ENCODE data around the gene CAMK2N1. TPM values are rescaled to one million over a fixed set of nuclear protein-coding genes. Genes with fewer than 3 reads are reported as not detected.
"Not testable (repeated sequence)": the region's sequence is repeated elsewhere in the genome, so short reads cannot be mapped to it uniquely, and the experiment has no call there.

Gene CAMK2N1
- total and polyA plus RNA-seq, 11 donors: 3.8 to 10.0 (median 6.8) TPM

- intact Hi-C loops (cut with DNase I): loop anchor here (1.0 to 10.0 kb wide), 9 partner anchors 53 to 213 kb away; partner anchors contain the start of genes PINK1 (in 6 of the 10) and SH2D5 (in 4 of the 10)
- peak overlapping the region in 3 of 12 donors; percentile 24 to 33 (median 29) for H3K4me3 ChIP-seq
Observed at GRCh38 chr1:20521960-20522861, 36.2 kb upstream of the CAMK2N1 start.

GRCh38 chr1:20519609-20520262 lies 33.7 kb upstream of the CAMK2N1 start:
- WGBS, 4 donors: 52 to 65% (median 56%) methylated on average over 7 of the region's 7 CpGs
- not testable (repeated sequence) for ATAC-seq

More at GRCh38 chr1:20521960-20522861, 36.2 kb upstream of the CAMK2N1 start:
- Histone ChIP-seq H3K36me3 (no peaks in the 10 kb centered on the region), H3K4me1 (peaks cover 0 to 7% (median 0%) of the 10 kb centered on the region in 12 donors), H3K9me3 (no peaks in the 10 kb centered on the region), H3K27ac (no peak overlapping the region), H3K27me3 (no peaks in the 10 kb centered on the region)
- TF ChIP-seq POLR2A (IDR thresholded peaks at IDR 0.05): no peak
- peak; percentile 76 to 94 (median 90) for TF ChIP-seq CTCF (IDR thresholded peaks at IDR 0.05)
- WGBS, 4 donors: 8 to 18% (median 17%) methylated on average over 17 of the region's 17 CpGs
- peak; percentile 37 to 79 (median 75) for ATAC-seq
- peak; percentile 68 to 79 (median 70) for DNase-seq

GRCh38 chr1:20511518-20512428 lies 25.8 kb upstream of the CAMK2N1 start:
- Histone ChIP-seq H3K9me3 (no peaks in the 10 kb centered on the region), H3K27me3 (peaks cover 0 to 6% (median 0%) of the 10 kb centered on the region in 9 donors), H3K36me3 (no peaks in the 10 kb centered on the region), H3K27ac (no peak overlapping the region), H3K4me3 (no peak overlapping the region), H3K4me1 (peaks cover 0 to 12% (median 8%) of the 10 kb centered on the region in 12 donors)
- TF ChIP-seq CTCF (IDR thresholded peaks at IDR 0.05) (no peak), POLR2A (IDR thresholded peaks at IDR 0.05) (no peak)
- intact Hi-C loops (cut with DNase I): loop anchor here in 1 of 10 donors (10.0 kb wide), 1 partner anchor 213 kb away; no protein-coding TSS in a partner anchor
- ATAC-seq: no peak
- 49 to 57% (median 56%) methylated on average over 6 of the region's 6 CpGs for WGBS, 4 donors
- DNase-seq: no peak

More at GRCh38 chr1:20519609-20520262, 33.7 kb upstream of the CAMK2N1 start:
- not testable (repeated sequence) for H3K27me3 ChIP-seq, H3K27ac ChIP-seq, H3K4me3 ChIP-seq, H3K4me1 ChIP-seq, H3K9me3 ChIP-seq, DNase-seq, H3K36me3 ChIP-seq
- intact Hi-C loops (cut with DNase I): loop anchor here in 7 of 10 donors (5.0 to 10.0 kb wide), 6 partner anchors 55 to 215 kb away; partner anchors contain the start of genes SH2D5 (in 4 of the 7) and PINK1 (in 2 of the 7)

GRCh38 chr1:20508411-20508771 lies 22.4 kb upstream of the CAMK2N1 start:
- peaks cover 0 to 45% (median 35%) of the 10 kb centered on the region in 12 donors for H3K4me1 ChIP-seq
- H3K9me3 ChIP-seq: no peaks in the 10 kb centered on the region
- H3K4me3 ChIP-seq: peak overlapping the region; percentile 72 to 95 (median 84)
- ATAC-seq (no peak), DNase-seq (no peak)
- intact Hi-C loops (cut with DNase I): loop anchor here in 1 of 10 donors (5.0 kb wide), 1 partner anchor 124 kb away; the partner anchor contains the start of gene PINK1
- H3K27ac ChIP-seq: peak overlapping the region; percentile 72 to 93 (median 90)
- H3K36me3 ChIP-seq: peaks cover 0 to 29% (median 9%) of the 10 kb centered on the region in 9 donors
- 55 to 68% (median 64%) methylated on average over 5 of the region's 5 CpGs for WGBS, 4 donors
- H3K27me3 ChIP-seq: peaks cover 0 to 6% (median 0%) of the 10 kb centered on the region in 9 donors
- no peak for TF ChIP-seq CTCF (IDR thresholded peaks at IDR 0.05)
- no peak for TF ChIP-seq POLR2A (IDR thresholded peaks at IDR 0.05)

Measured in heart left ventricle (tissue), 16 donors.